ENCODE measurements around the gene SPACA6. TPM values are rescaled to one million over a fixed set of nuclear protein-coding genes. Genes with fewer than 3 reads are reported as not detected.

The SPACA6 gene
- total and polyA plus RNA-seq, 9 of the 15 experiments (the other 6 are each of a cell fraction or from before 2014, with no cell fraction given), result 1.3 to 17.3 (median 6.2) TPM

GRCh38 chr19:51690454-51691073 is 2.6 kb upstream of the SPACA6 start (continued):
- no peak for TF ChIP-seq MGA (IDR thresholded peaks at IDR 0.05)
- TF ChIP-seq TFE3 (CRISPR knock-in tag; IDR thresholded peaks at IDR 0.05), result no peak
- TF ChIP-seq SRSF9 (IDR thresholded peaks at IDR 0.05; ENCODE audit: borderline replicate concordance, low read depth, low read length), result no peak
- no peak for TF ChIP-seq PTBP1 (IDR thresholded peaks at IDR 0.05; ENCODE audit: low read depth, low read length)
- no peak for TF ChIP-seq NR0B1 (IDR thresholded peaks at IDR 0.05; ENCODE audit: partially characterized antibody)
